Body of pancreas (tissue), 4 donors: ENCODE measurements around the gene ATXN1. TPM values are rescaled to one million over a fixed set of nuclear protein-coding genes. Genes with fewer than 3 reads are reported as not detected.
"Not testable (repeated sequence)": the region's sequence is repeated elsewhere in the genome, so short reads cannot be mapped to it uniquely, and the experiment has no call there.

Experiments
- ATAC-seq: fragments of 150-250 bp; one replicate; pipeline ENCODE4 v1.9.1; 2016
- DNase-seq, 4 donors: peaks; one replicate each; pipeline ENCODE4 v3.0.0-alpha.2; 2019
- H3K27ac ChIP-seq, 4 donors: fragments of 200-600 bp; sonication (generic); 1 replicate in 3 of 4; 2 replicates in 1 of 4; pipeline versions ENCODE4 v1.5.1 to v1.6.1; 2016 to 2019; ENCODE audit warnings: mild to moderate bottlenecking in 1 of 4, mixed read lengths in 1 of 4, moderate library complexity in 1 of 4
- H3K27me3 ChIP-seq, 2 donors: fragments of 200-600 bp; sonication (generic); one replicate each; pipeline ENCODE4 v1.6.0; 2016; ENCODE audit warnings: mild to moderate bottlenecking in 1 of 2
- H3K36me3 ChIP-seq, 2 donors: fragments of 200-600 bp; sonication (generic); replicated peaks in 1 of 2; 2 replicates each; pipeline ENCODE4 v1.5.1; 2016; ENCODE audit warnings: low read depth in 2 of 2; ENCODE audit not compliant: insufficient read depth in 1 of 2
- H3K4me1 ChIP-seq: fragments of 200-600 bp; sonication (generic); one replicate; pipeline ENCODE4 v1.6.0; 2016
- H3K4me3 ChIP-seq, 2 donors: fragments of 200-600 bp; sonication (generic); 1 replicate in 1 of 2; 2 replicates in 1 of 2; pipeline ENCODE4 v1.5.1; 2016 to 2019
- H3K9me3 ChIP-seq, 3 donors: fragments of 200-600 bp; sonication (generic); 1 replicate in 2 of 3; 2 replicates in 1 of 3; pipeline ENCODE4 v1.5.1; 2016
- CTCF ChIP-seq, 7 experiments: fragments of 450-650 bp in 4 of 7; fragments of 200-600 bp in 3 of 7; sonication (generic) in 3 of 7; IDR thresholded peaks; one replicate each; pipeline ENCODE4 v1.5.1; 2016 to 2019; ENCODE audit warnings: antibody characterized with exemption in 7 of 7
- POLR2A ChIP-seq, 3 donors: fragments of 450-650 bp; IDR thresholded peaks; one replicate each; pipeline ENCODE4 v1.6.1; 2016; ENCODE audit warnings: antibody characterized with exemption in 3 of 3, mild to moderate bottlenecking in 2 of 3
- WGBS, 2 donors: methylation state at CpG; one replicate each; pipeline ENCODE4 v1.1.5; 2017; 5-methylcytosine and 5-hydroxymethylcytosine counted together
- intact Hi-C: fragments of 100-400 bp; cut with DNase I; formaldehyde crosslinking; loops from one replicate; pipeline ENCODE4 v1.15.1; 2023
- total RNA-seq, 2 donors: library from RNA; depleted of rRNA; stranded (reverse); fragments of >200 nt; gene quantifications; one replicate each; pipeline ENCODE4 v1.1.0, GENCODE V29; 2016

Gene ATXN1
- total RNA-seq, 2 donors from 2014 or later: 24.6 to 24.7 TPM

DNA sequence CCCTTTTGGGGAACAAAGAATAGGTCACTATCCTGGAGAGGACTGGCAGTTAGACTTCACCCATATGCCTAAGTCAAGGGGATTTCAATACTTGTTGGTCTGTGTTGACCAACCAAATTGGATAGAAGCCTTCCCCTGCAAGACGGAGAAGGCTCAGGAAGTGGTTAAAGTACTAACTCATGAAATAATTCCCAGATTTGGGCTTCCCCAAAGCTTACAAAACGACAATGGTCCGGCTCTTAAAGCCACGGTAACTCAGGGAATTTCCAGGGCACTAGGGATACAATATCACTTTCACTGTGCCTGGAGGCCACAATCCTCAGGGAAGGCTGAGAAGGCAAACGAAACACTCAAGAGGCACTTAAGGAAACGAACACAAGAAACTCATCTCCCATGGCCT, 299.8 kb downstream of the ATXN1 start:
- TF ChIP-seq CTCF (IDR thresholded peaks at IDR 0.05) (no peak), POLR2A (IDR thresholded peaks at IDR 0.05) (no peak)
- Histone ChIP-seq H3K4me1 (no peaks in the 10 kb centered on the region), H3K27ac (no peak overlapping the region), H3K36me3 (no peaks in the 10 kb centered on the region), H3K4me3 (no peak overlapping the region), H3K9me3 (no peaks in the 10 kb centered on the region), H3K27me3 (no peaks in the 10 kb centered on the region)
- DNase-seq (no peak), ATAC-seq (no peak)
- 73 to 77% methylated on average over 6 of the region's 6 CpGs for WGBS, 2 donors
- intact Hi-C loops: no loop called here

DNA sequence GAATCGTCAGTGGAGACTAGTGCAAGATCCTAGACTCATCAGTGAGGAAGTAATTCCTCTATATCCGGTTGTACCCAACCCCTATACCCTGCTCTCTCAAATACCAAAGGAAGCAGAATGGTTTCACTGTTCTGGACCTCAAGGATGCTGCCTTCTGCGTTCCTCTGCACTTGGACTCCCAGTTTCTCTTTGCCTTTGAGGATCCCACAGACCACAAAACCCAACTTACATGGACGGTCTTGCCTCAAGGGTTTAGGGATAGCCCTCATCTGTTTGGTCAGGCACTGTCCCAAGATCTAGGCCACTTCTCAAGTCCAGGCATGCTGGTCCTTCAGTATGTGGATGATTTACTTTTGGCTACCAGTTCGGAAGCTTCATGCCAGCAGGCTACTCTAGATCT, 301.8 kb downstream of the ATXN1 start:
- H3K27me3 ChIP-seq, H3K9me3 ChIP-seq, H3K4me1 ChIP-seq, ATAC-seq, DNase-seq, intact Hi-C loops, H3K27ac ChIP-seq, H3K36me3 ChIP-seq, H3K4me3 ChIP-seq: not testable (repeated sequence)
- WGBS, 2 donors: 74 to 98% methylated on average over 5 of the region's 5 CpGs

DNA sequence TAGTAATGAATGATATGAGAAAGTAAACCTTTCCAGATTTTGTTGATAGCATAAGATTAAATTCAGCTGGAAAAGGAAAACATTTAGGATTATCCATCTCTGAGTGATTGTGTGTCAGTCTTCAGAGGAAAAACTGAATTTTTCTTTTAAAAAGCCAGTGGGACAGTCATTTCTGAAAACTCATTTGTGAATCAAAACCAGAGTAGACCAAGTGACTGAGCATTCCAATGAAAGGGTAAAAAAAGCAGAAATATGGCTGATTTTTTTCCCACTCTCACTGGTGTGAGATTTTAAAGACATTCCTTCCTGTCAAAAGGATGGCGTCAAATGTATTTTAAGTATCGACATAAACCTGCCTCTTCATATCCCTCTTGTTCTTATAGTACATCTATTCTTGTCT, 308.9 kb downstream of the ATXN1 start:
- intact Hi-C loops: no loop called here
- 87 to 96% methylated on average over 2 of the region's 2 CpGs for WGBS, 2 donors
- TF ChIP-seq POLR2A (IDR thresholded peaks at IDR 0.05) (no peak), CTCF (IDR thresholded peaks at IDR 0.05) (no peak)
- Histone ChIP-seq H3K4me3 (no peak overlapping the region), H3K9me3 (no peaks in the 10 kb centered on the region), H3K4me1 (peaks cover 5% of the 10 kb centered on the region), H3K27ac (no peak overlapping the region), H3K36me3 (no peaks in the 10 kb centered on the region), H3K27me3 (no peaks in the 10 kb centered on the region)
- DNase-seq: no peak
- ATAC-seq: no peak

DNA sequence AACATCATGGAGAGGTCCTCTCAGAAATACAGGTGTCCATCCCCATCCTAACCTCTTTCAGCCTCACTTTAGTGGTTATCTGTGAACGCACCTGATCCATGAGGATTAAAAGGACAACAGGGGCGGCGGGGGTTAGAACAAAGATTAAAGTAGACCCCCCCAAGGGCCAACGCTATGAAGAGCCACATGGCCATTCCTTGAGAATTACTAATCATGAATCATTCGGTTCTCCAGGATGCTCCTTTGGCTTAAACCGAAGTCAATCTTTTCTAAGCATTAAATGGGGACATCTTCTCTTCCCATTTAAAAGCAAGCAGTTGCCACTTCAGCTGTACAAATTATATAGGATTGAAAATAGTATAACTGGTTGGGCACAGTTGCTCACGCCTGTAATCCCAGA, 310.4 kb downstream of the ATXN1 start:
- 94% methylated on average over 7 of the region's 7 CpGs for WGBS, 2 donors
- Histone ChIP-seq H3K36me3 (no peaks in the 10 kb centered on the region), H3K4me3 (no peak overlapping the region), H3K4me1 (peaks cover 5% of the 10 kb centered on the region), H3K9me3 (no peaks in the 10 kb centered on the region), H3K27me3 (no peaks in the 10 kb centered on the region), H3K27ac (no peak overlapping the region)
- DNase-seq (no peak), ATAC-seq (no peak)
- TF ChIP-seq POLR2A (IDR thresholded peaks at IDR 0.05) (no peak), CTCF (IDR thresholded peaks at IDR 0.05) (no peak)
- intact Hi-C loops: no loop called here

DNA sequence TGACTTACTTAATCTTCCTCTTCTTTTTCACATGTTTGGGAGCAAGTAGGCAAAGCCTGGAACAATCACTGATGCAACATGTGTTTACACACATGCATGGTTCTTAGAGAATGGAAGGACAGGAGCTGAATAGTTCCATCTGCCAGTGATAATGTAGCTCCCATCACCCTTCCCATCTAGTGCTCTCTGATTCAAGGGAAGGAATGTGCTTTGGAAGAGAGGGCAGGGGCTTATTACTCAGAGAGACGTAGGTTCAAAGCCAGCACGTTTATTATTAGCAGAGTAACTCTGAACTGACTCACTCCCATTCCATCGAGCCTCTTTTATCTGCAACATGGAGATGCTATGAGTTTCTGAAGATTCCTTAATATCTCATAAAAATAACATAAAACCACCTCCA, 311.0 kb downstream of the ATXN1 start:
- TF ChIP-seq CTCF (IDR thresholded peaks at IDR 0.05): no peak
- no peak for TF ChIP-seq POLR2A (IDR thresholded peaks at IDR 0.05)
- H3K36me3 ChIP-seq: no peaks in the 10 kb centered on the region
- H3K9me3 ChIP-seq: no peaks in the 10 kb centered on the region
- H3K27ac ChIP-seq: no peak overlapping the region
- ATAC-seq (no peak), DNase-seq (no peak)
- H3K4me3 ChIP-seq: no peak overlapping the region
- peaks cover 5% of the 10 kb centered on the region for H3K4me1 ChIP-seq
- 74 to 78% methylated on average over 3 of the region's 3 CpGs for WGBS, 2 donors
- intact Hi-C loops: no loop called here
- H3K27me3 ChIP-seq: no peaks in the 10 kb centered on the region
